ENCODE data around the gene TDRD15. TPM values are rescaled to one million over a fixed set of nuclear protein-coding genes. Genes with fewer than 3 reads are reported as not detected.

Gene TDRD15
- total and polyA plus RNA-seq, 9 of the 15 experiments (the other 6 are each of a cell fraction or from before 2014, with no cell fraction given), result 0.01 to 0.22 (median 0.06) TPM; not detected in 1

- TF ChIP-seq UBTF (IDR thresholded peaks at IDR 0.05; ENCODE audit: borderline replicate concordance in 1 of 2, low read depth in 2 of 2, low read length in 2 of 2) (no peak), HSF4 (CRISPR knock-in tag; IDR thresholded peaks at IDR 0.05; ENCODE audit: borderline replicate concordance) (no peak), SRSF3 (IDR thresholded peaks at IDR 0.05; ENCODE audit: insufficient read depth, low read length) (no peak), DPF2 (IDR thresholded peaks at IDR 0.05) (no peak), HNRNPH1 (optimal IDR thresholded peaks at IDR 0.05; ENCODE audit: low read depth, low read length) (no peak)
Measured at GRCh38 chr2:21111012-21111411, 12.8 kb upstream of the TDRD15 start (continued).

GRCh38 chr2:21117688-21118087 lies 6.1 kb upstream of the TDRD15 start:
- Histone ChIP-seq H3K9me1 (ENCODE audit: control insufficient read depth, insufficient read depth, low read length) (no peaks in the 10 kb centered on the region), H2AFZ (ENCODE audit: low read depth, low read length) (no peak overlapping the region), H3K4me3 (no peak overlapping the region), H3K79me2 (ENCODE audit: control insufficient read depth, insufficient read depth, low read length) (no peaks in the 10 kb centered on the region), H3K9me3 (replicated peaks; ENCODE audit: control insufficient read depth, insufficient read depth, low read depth, low read length) (no peaks in the 10 kb centered on the region), H3K27me3 (ENCODE audit: control insufficient read depth in 2 of 2, insufficient read depth in 2 of 2, low read length in 2 of 2) (no peaks in the 10 kb centered on the region), H3K9ac (ENCODE audit: insufficient read depth in 1 of 2, low read depth in 2 of 2, low read length in 2 of 2) (no peak overlapping the region), H3K27ac (ENCODE audit: extremely low read depth, low read depth, low read length) (no peak overlapping the region), H4K20me1 (replicated peaks; ENCODE audit: control insufficient read depth, insufficient read depth, low read length) (no peaks in the 10 kb centered on the region), H3K36me3 (ENCODE audit: control insufficient read depth, insufficient read depth, low read length) (no peaks in the 10 kb centered on the region), H3K4me2 (ENCODE audit: insufficient read depth, low read length) (no peak overlapping the region), H3K4me1 (replicated peaks in 1 of 2; ENCODE audit: control insufficient read depth in 2 of 2, insufficient read depth in 2 of 2, low read length in 2 of 2) (no peaks in the 10 kb centered on the region)
- ATAC-seq (no peak), FAIRE-seq (no peak), DNase-seq (ENCODE audit: extremely low read depth in 1 of 4, low spot score in 3 of 4) (no peak)
- no TSS peak for BruUV-seq (replicated peaks)
- intact Hi-C loops (cut with micrococcal nuclease), result loop anchor here (1.0 to 5.0 kb wide), 2 partner anchors 74 to 455 kb away; no protein-coding TSS in a partner anchor
- in situ Hi-C loops (cut with MboI), result no loop called here
- no peak for TF ChIP-seq TEAD4 (IDR thresholded peaks at IDR 0.05; ENCODE audit: low read length)
- TF ChIP-seq TEAD4 (CRISPR knock-in tag; IDR thresholded peaks at IDR 0.05; ENCODE audit: borderline replicate concordance), result no peak
- no peak for TF ChIP-seq ZNF395 (CRISPR knock-in tag; IDR thresholded peaks at IDR 0.05)
- no peak for TF ChIP-seq HSF4 (CRISPR knock-in tag; IDR thresholded peaks at IDR 0.05; ENCODE audit: borderline replicate concordance)
- TF ChIP-seq U2AF2 (optimal IDR thresholded peaks at IDR 0.05; ENCODE audit: low read depth, low read length), result no peak
- TF ChIP-seq VEZF1 (CRISPR knock-in tag; IDR thresholded peaks at IDR 0.05), result no peak
- TF ChIP-seq POLR3A (IDR thresholded peaks at IDR 0.05; ENCODE audit: borderline replicate concordance, extremely low read depth, insufficient read depth, insufficient read length), result no peak
- no peak for TF ChIP-seq CREM (IDR thresholded peaks at IDR 0.05; ENCODE audit: low read depth)
- TF ChIP-seq ZNF133 (CRISPR knock-in tag; IDR thresholded peaks at IDR 0.05), result no peak
- ChIA-PET CTCF (ENCODE audit: low intra/inter-chr PET ratio) (interaction anchor here (1.4 kb wide), 1 partner anchor 75 kb away, joined by 7 read pairs; no protein-coding TSS in a partner anchor), POLR2A (no interaction called here)

Data from K562 (cell line).